WTC11 (cell line): Measurements from ENCODE around the gene CD48. TPM values are rescaled to one million over a fixed set of nuclear protein-coding genes. Genes with fewer than 3 reads are reported as not detected.

Experiments
- ATAC-seq: fragments of 200-7000 bp; cut with Tn5 transposase; 2 replicates; pipeline ENCODE4 v1.10.0; 2021; ENCODE audit warnings: mild to moderate bottlenecking, moderate library complexity
- CTCF ChIA-PET: fragments of 300-600 bp; sonication (Branson Sonifier 250); formaldehyde crosslinking; loops from one replicate; lab custom pipeline; 2021; ENCODE audit warnings: antibody characterized with exemption; lab: Charles Lee
- POLR2A ChIA-PET: fragments of 350-600 bp; sonication (Branson Sonifier 250); formaldehyde crosslinking; loops from one replicate; lab custom pipeline; 2021; ENCODE audit warnings: antibody characterized with exemption; lab: Charles Lee
- DNase-seq: peaks from one replicate; pipeline ENCODE4 v3.0.0; 2021; ENCODE audit warnings: low spot score
- H3K27ac Mint-ChIP-seq: 2 replicates; pipeline ENCODE4 v1.8.0; 2021; ENCODE audit warnings: mixed read lengths
- H3K27me3 Mint-ChIP-seq: 2 replicates; pipeline ENCODE4 v1.8.0; 2021; ENCODE audit warnings: low read depth, mild to moderate bottlenecking, moderate library complexity, mixed read lengths
- H3K36me3 Mint-ChIP-seq: 2 replicates; pipeline ENCODE4 v1.8.0; 2021; ENCODE audit warnings: mixed read lengths
- H3K4me1 Mint-ChIP-seq: 2 replicates; pipeline ENCODE4 v1.8.0; 2022; ENCODE audit warnings: mixed read lengths
- H3K4me3 Mint-ChIP-seq: 2 replicates; pipeline ENCODE4 v1.8.0; 2021; ENCODE audit warnings: mild to moderate bottlenecking, moderate library complexity, mixed read lengths
- H3K9me3 Mint-ChIP-seq: 2 replicates; pipeline ENCODE4 v1.8.0; 2021; ENCODE audit warnings: mixed read lengths
- CREB1 ChIP-seq: sonication (generic); formaldehyde crosslinking; IDR thresholded peaks from 2 replicates; pipeline ENCODE4 v1.8.0; 2023; ENCODE audit warnings: mild to moderate bottlenecking, missing genetic modification reagents
- CREM ChIP-seq: sonication (generic); formaldehyde crosslinking; IDR thresholded peaks from 2 replicates; pipeline ENCODE4 v1.8.1; 2022; ENCODE audit warnings: mild to moderate bottlenecking, missing genetic modification reagents, moderate library complexity
- FOXP4 ChIP-seq: sonication (generic); formaldehyde crosslinking; IDR thresholded peaks from 2 replicates; pipeline ENCODE4 v1.8.0; 2022; ENCODE audit warnings: mild to moderate bottlenecking, missing genetic modification reagents
- HMGXB4 ChIP-seq: sonication (generic); formaldehyde crosslinking; IDR thresholded peaks from 2 replicates; pipeline ENCODE4 v1.8.1; 2023; ENCODE audit warnings: mild to moderate bottlenecking, moderate library complexity, missing genetic modification reagents
- JAZF1 ChIP-seq: fragments of 250-450 bp; sonication (Bioruptor Pico); IDR thresholded peaks from 2 replicates; pipeline ENCODE4 v1.9.0; 2021; ENCODE audit warnings: moderate library complexity, mild to moderate bottlenecking, inconsistent platforms
- TCF7 ChIP-seq: sonication (generic); formaldehyde crosslinking; IDR thresholded peaks from 2 replicates; pipeline ENCODE4 v1.8.0; 2022; ENCODE audit warnings: mild to moderate bottlenecking, low read depth, missing genetic modification reagents, moderate library complexity
- TEAD1 ChIP-seq: sonication (generic); formaldehyde crosslinking; IDR thresholded peaks from 2 replicates; pipeline ENCODE4 v1.8.0; 2022; ENCODE audit warnings: mild to moderate bottlenecking, missing genetic modification reagents
- USF2 ChIP-seq: sonication (generic); formaldehyde crosslinking; IDR thresholded peaks from 2 replicates; pipeline ENCODE4 v1.8.1; 2023; ENCODE audit warnings: mild to moderate bottlenecking, missing genetic modification reagents, moderate library complexity
- ZBTB43 ChIP-seq: sonication (generic); formaldehyde crosslinking; IDR thresholded peaks from 2 replicates; pipeline ENCODE4 v1.8.1; 2023; ENCODE audit warnings: mild to moderate bottlenecking, missing genetic modification reagents
- ZNF121 ChIP-seq: sonication (generic); formaldehyde crosslinking; IDR thresholded peaks from 2 replicates; pipeline ENCODE4 v1.8.0; 2023; ENCODE audit warnings: missing genetic modification reagents
- ZNF396 ChIP-seq: fragments of 250-450 bp; sonication (Bioruptor Pico); IDR thresholded peaks from 2 replicates; pipeline ENCODE4 v1.8.0; 2021; ENCODE audit warnings: mild to moderate bottlenecking, moderate library complexity, borderline replicate concordance
- total RNA-seq: library from RNA; stranded (reverse); gene quantifications from 3 replicates; pipeline ENCODE4 v1.2.3, GENCODE V29; 2021
- TF ChIP-seq, protein P1 (sequence below): sonication (generic); formaldehyde crosslinking; conservative IDR thresholded peaks from 2 replicates; pipeline ENCODE4 v1.8.1; 2023; ENCODE audit warnings: mild to moderate bottlenecking, low read depth, missing genetic modification reagents, moderate library complexity
- TF ChIP-seq, protein P2 (sequence below): sonication (generic); formaldehyde crosslinking; IDR thresholded peaks from 2 replicates; pipeline ENCODE4 v1.8.1; 2022; ENCODE audit warnings: low read depth, mild to moderate bottlenecking, moderate library complexity, missing genetic modification reagents, borderline replicate concordance

CD48 gene
- total RNA-seq, 1 experiment from 2014 or later = 0.66 TPM

- Mint-ChIP-seq H3K27me3 (no peaks in the 10 kb centered on the region; the same call in 1 of the 2 replicates), H3K4me3 (no peak overlapping the region), H3K36me3 (no peaks in the 10 kb centered on the region), H3K27ac (no peak overlapping the region), H3K4me1 (peaks cover 7% of the 10 kb centered on the region; the same call in 1 of the 2 replicates), H3K9me3 (peaks cover 13% of the 10 kb centered on the region)
- DNase-seq = no peak
- ATAC-seq = no peak
- ChIA-PET POLR2A (no interaction called here), CTCF (interaction anchor here (1.7 to 2.7 kb wide), 2 partner anchors 12 to 50 kb away, joined by 4 to 10 read pairs; no protein-coding TSS in a partner anchor)
- TF ChIP-seq, protein P1, sequence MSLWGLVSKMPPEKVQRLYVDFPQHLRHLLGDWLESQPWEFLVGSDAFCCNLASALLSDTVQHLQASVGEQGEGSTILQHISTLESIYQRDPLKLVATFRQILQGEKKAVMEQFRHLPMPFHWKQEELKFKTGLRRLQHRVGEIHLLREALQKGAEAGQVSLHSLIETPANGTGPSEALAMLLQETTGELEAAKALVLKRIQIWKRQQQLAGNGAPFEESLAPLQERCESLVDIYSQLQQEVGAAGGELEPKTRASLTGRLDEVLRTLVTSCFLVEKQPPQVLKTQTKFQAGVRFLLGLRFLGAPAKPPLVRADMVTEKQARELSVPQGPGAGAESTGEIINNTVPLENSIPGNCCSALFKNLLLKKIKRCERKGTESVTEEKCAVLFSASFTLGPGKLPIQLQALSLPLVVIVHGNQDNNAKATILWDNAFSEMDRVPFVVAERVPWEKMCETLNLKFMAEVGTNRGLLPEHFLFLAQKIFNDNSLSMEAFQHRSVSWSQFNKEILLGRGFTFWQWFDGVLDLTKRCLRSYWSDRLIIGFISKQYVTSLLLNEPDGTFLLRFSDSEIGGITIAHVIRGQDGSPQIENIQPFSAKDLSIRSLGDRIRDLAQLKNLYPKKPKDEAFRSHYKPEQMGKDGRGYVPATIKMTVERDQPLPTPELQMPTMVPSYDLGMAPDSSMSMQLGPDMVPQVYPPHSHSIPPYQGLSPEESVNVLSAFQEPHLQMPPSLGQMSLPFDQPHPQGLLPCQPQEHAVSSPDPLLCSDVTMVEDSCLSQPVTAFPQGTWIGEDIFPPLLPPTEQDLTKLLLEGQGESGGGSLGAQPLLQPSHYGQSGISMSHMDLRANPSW (CRISPR knock-in tag) = no peak
- no peak for TF ChIP-seq ZBTB43 (CRISPR knock-in tag)
- TF ChIP-seq, protein P2, sequence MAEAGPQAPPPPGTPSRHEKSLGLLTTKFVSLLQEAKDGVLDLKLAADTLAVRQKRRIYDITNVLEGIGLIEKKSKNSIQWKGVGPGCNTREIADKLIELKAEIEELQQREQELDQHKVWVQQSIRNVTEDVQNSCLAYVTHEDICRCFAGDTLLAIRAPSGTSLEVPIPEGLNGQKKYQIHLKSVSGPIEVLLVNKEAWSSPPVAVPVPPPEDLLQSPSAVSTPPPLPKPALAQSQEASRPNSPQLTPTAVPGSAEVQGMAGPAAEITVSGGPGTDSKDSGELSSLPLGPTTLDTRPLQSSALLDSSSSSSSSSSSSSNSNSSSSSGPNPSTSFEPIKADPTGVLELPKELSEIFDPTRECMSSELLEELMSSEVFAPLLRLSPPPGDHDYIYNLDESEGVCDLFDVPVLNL (CRISPR knock-in tag) = no peak
- TF ChIP-seq CREB1 = no peak
- no peak for TF ChIP-seq HMGXB4 (CRISPR knock-in tag)
- TF ChIP-seq JAZF1 (CRISPR knock-in tag) = no peak
- no peak for TF ChIP-seq TEAD1 (CRISPR knock-in tag)
- no peak for TF ChIP-seq FOXP4
- TF ChIP-seq ZNF396 (CRISPR knock-in tag) = no peak
- no peak for TF ChIP-seq TCF7 (CRISPR knock-in tag)
Observed at GRCh38 chr1:160630523-160631451, 80.8 kb downstream of the CD48 start.

DNA sequence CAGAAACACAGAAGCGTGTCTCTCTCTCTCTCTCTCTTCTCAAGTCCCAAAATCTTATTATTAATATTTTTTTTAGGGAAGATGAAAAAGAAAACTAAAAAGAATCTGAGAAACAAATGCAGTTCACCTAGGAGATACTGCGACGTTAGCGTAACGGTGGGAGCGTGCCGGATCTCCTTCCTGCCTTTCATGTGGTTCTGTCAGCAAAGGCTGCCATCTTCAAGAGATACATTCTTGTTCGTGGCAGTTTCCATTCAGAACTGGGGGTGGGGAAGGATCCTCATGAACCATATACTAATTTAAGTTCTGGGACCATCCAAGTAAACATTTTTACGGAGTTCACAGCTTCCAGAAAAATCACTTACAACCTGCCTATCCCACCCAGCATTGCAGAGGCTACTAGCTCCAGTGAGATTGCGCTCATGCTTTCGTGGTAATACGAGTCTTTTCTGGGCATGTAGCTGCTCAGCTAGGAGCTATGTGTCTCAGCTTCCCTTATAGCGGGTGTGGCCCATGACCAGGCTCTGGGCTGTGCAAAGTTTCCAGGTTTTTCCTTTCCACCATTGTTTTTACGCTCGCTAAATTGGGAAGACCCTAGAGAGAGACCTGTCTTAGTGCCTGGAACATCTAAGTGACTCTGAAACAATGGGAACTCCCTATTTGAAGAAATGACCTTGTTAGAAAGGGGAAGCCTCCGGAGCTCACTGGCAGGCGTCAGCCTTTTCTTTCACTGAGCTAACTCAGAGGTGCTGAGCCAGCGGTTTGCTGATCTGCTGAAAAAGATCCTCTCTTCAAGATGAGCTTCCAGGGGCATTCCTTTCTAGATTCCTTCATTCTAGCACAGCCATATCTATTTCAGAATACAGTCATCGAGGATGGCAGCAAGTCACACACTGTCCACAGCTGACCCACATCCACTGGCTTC lies 82.1 kb downstream of the CD48 start:
- no peaks in the 10 kb centered on the region for H3K36me3 Mint-ChIP-seq

More for the DNA sequence above, 82.1 kb downstream of the CD48 start:
- no peak for TF ChIP-seq CREM (CRISPR knock-in tag)
- TF ChIP-seq ZNF121 = no peak
- TF ChIP-seq TCF7 (CRISPR knock-in tag) = no peak
- TF ChIP-seq TEAD1 (CRISPR knock-in tag) = no peak
- TF ChIP-seq USF2 (CRISPR knock-in tag) = no peak
- DNase-seq (no peak), ATAC-seq (no peak; the same call in 1 of the 2 replicates)
- Mint-ChIP-seq H3K27ac (no peak overlapping the region), H3K4me3 (no peak overlapping the region), H3K4me1 (peaks cover 7% of the 10 kb centered on the region; the same call in 1 of the 2 replicates), H3K27me3 (no peaks in the 10 kb centered on the region; the same call in 1 of the 2 replicates), H3K9me3 (peaks cover 13% of the 10 kb centered on the region)
- ChIA-PET CTCF (interaction anchor here (0.8 to 2.7 kb wide), 5 partner anchors 11 to 117 kb away, joined by 3 to 10 read pairs (median 4); no protein-coding TSS in a partner anchor), POLR2A (no interaction called here)
